GM23248 (cell line): Measurements from ENCODE around the gene LUZP2.

ENCODE experiments used
- EZH2 ChIP-seq: fragments of 200-600 bp; sonication (generic); IDR thresholded peaks from 2 replicates; pipeline ENCODE4 v1.6.1; 2018; ENCODE audit warnings: antibody characterized with exemption, mild to moderate bottlenecking; ENCODE audit not compliant: insufficient read depth, poor library complexity, severe bottlenecking
- EZH2phosphoT487 ChIP-seq: fragments of 200-600 bp; sonication (generic); IDR thresholded peaks from 2 replicates; pipeline ENCODE4 v1.6.1; 2018; ENCODE audit warnings: antibody characterized with exemption, moderate library complexity, mild to moderate bottlenecking, low read depth; ENCODE audit not compliant: insufficient read depth

DNA sequence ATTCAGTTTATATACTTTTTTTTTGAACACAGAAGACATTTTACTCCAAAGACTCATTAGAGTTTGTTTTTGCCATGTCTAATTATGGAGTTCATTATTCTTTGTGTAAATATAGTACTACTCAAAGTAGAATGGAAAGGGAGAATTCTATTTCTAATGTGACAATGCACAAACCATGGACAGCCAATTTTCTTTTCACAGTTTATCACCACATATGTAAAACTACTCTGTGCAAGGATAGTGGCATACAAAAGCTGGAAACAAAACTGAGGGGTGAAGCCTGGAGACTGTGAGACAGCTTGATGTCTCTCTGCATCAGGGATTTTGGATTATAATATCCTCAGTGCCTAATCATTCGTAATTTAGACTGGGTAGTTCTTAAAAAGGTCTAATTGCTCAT is 75.5 kb downstream of the LUZP2 start:
- TF ChIP-seq EZH2: no peak
- TF ChIP-seq EZH2phosphoT487: no peak
